Stimulated activated CD8-positive, alpha-beta memory T cell treated with anti-CD3 and anti-CD28 coated beads, Interleukin-4, amount 100 ng/mL, for 48 hours (primary cell): ENCODE results near the gene CAMTA2.
"Not testable (repeated sequence)": the region's sequence is repeated elsewhere in the genome, so short reads cannot be mapped to it uniquely, and the experiment has no call there.

Experiments
- DNase-seq: peaks from one replicate; pipeline ENCODE4 v3.0.0-alpha.2; 2020

The CAMTA2 gene, protein sequence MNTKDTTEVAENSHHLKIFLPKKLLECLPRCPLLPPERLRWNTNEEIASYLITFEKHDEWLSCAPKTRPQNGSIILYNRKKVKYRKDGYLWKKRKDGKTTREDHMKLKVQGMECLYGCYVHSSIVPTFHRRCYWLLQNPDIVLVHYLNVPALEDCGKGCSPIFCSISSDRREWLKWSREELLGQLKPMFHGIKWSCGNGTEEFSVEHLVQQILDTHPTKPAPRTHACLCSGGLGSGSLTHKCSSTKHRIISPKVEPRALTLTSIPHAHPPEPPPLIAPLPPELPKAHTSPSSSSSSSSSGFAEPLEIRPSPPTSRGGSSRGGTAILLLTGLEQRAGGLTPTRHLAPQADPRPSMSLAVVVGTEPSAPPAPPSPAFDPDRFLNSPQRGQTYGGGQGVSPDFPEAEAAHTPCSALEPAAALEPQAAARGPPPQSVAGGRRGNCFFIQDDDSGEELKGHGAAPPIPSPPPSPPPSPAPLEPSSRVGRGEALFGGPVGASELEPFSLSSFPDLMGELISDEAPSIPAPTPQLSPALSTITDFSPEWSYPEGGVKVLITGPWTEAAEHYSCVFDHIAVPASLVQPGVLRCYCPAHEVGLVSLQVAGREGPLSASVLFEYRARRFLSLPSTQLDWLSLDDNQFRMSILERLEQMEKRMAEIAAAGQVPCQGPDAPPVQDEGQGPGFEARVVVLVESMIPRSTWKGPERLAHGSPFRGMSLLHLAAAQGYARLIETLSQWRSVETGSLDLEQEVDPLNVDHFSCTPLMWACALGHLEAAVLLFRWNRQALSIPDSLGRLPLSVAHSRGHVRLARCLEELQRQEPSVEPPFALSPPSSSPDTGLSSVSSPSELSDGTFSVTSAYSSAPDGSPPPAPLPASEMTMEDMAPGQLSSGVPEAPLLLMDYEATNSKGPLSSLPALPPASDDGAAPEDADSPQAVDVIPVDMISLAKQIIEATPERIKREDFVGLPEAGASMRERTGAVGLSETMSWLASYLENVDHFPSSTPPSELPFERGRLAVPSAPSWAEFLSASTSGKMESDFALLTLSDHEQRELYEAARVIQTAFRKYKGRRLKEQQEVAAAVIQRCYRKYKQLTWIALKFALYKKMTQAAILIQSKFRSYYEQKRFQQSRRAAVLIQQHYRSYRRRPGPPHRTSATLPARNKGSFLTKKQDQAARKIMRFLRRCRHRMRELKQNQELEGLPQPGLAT

DNA sequence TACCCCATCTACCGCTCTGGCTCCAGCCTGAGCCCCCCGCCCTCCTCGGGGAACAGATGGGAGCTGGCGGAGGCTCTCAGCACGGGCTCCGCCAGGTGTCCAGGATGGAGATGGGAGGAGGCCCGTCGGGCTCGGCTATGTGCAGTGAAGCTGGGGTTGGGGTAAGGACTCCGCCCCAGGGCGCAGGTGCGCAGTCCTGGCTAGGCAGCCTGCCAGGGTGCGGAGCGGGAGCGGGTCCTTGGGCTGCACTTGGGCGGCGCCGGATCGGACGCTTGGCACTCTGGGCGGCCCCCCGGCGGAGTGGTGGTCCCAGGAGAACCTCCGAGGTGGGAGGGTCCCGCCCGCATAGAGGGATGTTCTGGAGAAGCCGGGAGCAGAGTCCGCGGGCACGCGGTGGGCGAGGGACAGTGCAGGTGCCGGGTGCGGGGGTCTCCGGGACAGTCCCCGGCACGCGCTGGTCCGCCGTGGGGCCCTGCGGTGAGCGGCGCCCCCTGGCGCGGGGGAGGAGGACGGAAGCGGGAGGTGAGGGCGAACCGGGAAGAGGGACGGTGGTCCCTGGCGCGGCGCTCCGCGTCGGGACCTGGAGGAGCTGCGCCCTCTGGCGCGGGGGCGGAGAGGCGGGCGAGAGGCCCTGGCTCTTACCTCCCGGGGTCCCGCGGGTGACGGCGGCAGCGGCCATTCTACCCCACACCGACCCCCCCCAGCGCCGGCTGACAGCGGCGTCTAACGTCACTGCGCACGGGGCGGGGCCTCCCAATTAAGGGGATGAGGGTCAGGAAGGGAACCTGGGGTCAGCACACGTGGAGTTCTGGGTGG is at the start of gene CAMTA2:
Gene CAMTA2, minus strand, starts transcription at position 725 of the 816 bp plus-strand sequence. CDS start 1,453 bp downstream, outside the sequence.
- DNase-seq: peak; percentile 96

DNA sequence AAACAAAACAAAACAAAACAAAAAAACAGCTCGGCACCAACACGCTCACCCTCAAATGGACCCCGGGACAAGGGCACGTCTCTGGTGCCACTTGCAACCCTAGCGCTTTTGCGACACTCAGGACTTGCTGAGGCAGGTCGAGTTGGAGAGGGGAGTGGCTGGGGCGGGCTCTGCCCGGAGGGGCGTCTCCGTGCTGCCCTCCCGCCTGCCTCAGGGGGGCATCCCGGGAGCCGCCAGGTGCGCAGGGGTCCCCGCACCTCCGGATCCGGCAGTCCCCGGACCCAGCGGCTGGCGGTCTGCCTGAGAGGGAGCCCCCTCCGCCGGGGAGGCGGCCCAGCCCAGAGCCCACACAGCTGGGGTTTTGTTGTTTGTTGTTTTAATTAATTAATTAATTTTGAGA is 47.8 kb upstream of the CAMTA2 start, which contains the start of gene SLC52A1:
Gene SLC52A1, minus strand, starts transcription at position 112 of the 400 bp plus-strand sequence. CDS start 820 bp downstream, outside the sequence.
- no peak for DNase-seq

DNA sequence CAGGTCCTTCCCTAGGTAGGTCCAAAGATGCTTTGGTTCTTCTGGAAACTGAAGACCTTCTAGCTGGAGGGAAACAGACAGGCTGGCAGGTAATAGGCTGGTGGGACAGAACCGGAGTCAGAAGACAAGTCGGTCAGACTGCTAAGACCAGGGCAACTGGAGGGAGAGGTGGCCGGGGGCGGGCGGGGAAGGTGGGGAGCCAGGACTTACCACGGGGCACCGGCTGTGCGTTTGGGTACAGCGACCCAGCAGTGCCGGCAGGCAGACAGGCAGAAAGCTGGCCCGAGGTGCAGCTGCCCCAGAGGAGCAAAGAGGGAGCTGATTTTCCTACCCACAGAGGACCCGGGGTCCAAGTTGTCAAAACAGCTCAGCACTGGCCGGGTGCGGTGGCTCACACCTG is 47.2 kb upstream of the CAMTA2 start:
- DNase-seq: no peak

DNA sequence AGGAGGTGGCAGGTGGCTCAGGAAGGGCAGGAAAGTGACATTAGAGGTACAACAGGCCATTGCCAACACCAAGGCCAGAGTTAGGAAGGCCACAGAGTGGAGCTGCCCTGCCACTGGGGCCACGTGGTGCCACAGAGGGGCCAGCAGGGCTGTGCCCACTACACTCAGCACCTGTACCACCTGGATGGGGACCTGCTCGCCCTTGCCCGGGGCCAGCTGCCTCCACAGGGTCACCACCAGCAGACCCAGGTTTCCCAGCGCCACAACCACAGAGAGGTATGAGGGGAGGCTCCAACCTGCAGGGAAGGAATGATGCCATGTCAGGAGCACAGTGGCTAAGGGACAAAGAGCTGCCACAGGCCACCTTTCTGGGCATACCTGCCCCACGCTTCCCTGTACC is 46.6 kb upstream of the CAMTA2 start:
- no peak for DNase-seq

DNA sequence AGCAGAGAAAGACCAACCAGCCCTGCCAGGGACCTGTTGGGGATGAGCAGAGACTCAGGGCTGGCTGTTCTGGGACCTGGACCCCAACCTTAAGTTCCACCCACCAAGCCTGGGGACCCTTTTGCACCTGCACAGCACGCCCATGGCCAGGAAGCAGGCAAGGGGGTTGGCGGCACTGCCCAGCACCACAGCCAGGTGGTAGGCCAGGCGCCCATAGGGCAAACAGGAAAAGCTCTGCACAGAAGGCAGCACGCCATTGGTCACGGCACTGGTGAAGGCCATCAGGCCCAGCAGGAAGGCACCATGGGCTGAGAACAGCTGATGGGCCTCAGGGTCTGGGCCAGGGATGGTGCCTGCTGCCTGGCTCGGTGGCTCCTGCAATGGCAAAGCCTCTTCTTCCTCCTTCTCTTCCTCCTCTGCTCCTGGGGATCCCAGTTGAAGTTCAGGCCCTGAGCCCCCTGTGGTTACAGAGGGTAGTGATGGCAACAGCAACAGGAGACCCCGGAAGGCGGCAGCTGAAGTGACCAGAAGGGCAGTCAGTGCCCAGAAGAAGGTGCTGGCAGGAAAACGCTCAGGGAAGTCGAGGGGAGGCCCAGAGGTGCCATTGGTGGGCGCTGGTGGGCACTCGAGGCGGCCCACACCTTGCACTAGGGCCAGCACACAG is 46.0 kb upstream of the CAMTA2 start:
- DNase-seq: no peak

DNA sequence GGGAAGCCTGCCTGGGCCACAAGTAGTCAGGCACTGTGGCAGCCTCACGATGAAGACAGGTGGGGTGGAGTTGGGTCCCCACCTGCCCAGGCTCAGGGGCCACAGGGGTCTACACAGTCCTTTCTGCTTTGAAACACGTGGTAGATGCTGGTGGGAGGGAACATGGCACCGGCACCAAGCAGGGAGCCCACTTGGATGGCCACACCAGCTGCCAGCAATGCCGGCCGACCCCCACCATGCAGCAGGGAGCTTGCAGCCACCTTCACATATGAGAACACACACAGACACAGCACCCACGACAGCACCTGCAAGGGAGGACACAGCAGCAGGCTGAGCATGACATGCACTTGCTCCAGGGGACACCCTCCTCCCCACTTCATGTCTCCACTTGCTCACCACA is 45.4 kb upstream of the CAMTA2 start:
- DNase-seq: no peak

DNA sequence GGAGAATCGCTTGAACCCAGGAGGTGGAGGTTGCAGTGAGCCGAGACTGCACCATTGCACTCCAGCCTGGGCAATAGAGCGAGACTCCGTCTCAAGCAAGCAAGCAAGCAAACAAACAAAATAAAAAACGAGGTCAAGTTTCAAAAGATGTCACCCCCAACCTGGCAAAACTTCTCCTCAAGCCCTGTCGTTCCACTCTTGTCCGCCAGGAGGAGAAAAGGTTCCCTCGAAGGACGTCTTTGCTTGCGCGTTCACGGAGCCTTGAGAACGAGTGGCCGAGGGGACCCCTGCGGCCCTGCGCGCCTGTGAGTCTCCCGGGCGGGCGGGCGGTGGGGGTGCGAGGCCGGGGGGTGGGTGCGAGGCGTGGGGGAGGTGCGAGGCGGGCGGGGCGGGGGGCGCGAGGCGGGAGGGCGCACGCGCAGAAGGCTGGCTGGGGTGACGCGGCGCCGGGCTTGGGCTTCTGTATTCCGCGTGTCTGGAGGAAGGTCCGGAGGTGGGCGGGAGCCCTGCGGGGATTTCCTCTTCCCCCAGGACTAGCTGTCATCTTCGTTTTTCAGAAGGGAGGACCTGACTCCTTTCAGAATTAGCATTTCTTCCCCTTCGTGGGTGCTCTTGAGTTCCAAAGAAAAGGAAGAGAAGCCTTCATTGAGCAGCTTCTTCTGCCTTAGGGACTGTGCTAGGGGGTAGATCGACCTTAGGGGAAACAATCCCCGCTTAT is 44.0 kb upstream of the CAMTA2 start:
- DNase-seq: peak; percentile 91

DNA sequence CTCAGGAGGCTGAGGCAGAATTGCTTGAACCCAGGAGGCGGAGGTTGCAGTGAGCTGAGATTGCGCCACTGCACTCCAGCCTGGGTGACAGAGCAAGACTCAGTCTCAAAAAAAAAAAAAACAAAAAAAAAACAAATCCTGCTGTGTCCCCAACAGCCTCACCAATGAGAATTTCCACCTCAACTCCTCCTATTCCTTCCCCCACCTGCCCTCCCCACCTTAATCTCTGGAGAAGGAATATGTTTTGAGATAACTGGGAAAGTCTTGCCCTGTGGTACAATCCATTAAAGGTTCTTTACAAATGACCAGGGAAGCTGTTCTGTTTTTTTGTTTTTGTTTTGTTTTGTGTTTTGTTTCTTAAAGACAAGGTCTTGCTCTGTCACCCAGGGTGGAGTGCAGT is 42.7 kb upstream of the CAMTA2 start:
- DNase-seq: not testable (repeated sequence)

DNA sequence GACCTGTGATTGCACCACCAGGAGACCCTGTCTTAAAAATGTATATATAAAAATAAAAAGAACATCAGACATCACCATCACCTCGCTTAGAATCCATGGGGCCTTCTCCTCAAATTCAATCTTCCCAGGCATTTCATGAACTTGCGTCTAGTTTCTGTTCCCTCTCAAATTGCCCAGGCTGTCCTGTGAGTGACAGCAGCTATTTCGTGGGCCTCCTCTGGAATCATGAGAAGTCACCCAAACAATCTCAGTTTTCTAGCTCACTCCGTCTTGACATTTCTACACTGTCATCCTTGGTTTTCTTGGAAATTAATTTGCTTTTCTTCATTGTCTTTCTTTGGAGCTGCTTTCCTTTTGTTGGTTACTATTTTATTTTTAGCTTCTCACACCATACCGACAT is 40.4 kb upstream of the CAMTA2 start:
- DNase-seq: no peak

DNA sequence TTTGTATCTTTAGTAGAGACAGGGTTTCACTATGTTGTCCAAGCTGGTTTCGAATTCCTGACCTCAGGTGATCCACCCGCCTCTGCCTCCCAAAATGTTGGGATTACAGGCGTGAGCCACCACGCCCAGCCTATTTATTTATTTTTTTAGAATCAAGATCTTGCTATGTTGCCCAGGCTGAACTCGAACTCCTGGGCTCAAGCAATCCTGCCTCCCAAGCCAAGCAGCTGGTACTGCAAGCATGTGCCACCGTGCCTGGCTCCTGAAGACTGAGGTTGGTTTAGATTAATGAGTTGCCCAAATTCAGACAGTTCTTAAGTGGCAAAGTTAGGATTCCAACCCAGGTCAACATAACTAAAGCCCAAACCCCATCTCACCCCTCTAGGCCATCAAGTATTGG is 39.8 kb upstream of the CAMTA2 start:
- no peak for DNase-seq

DNA sequence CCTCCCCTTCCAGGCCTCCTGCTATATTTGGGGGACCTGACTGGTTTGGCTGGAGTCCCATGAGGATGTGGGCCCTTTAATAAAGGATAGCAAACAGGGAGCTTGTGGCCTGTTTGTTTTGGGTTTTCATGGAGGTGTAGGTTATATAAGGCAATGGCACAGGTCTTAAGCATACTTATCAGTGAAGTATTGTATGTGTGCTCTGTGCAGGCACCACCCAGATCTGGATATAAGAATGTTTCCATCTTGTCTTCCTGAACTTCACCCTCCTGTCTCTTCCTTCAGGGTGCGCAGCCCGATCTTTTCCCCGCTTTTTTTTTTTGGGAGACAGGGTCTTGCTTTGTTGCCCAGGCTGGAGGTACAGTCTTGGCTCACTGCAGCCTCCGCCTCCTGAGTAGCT is 37.1 kb upstream of the CAMTA2 start:
- no peak for DNase-seq

DNA sequence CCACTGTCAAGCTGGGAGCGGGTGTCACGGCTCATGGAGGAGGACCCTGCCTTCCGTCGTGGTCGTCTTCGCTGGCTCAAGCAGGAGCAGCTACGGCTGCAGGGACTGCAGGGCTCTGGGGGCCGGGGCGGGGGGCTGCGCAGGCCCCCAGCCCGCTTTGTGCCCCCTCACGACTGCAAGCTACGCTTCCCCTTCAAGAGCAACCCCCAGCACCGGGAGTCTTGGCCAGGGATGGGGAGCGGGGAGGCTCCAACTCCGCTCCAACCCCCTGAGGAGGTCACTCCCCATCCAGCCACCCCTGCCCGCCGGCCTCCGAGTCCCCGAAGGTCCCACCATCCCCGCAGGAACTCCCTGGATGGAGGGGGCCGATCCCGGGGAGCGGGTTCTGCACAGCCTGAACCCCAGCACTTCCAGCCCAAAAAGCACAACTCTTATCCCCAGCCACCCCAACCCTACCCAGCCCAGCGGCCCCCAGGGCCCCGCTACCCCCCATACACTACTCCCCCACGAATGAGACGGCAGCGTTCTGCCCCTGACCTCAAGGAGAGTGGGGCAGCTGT is 36.2 kb upstream of the CAMTA2 start:
- no peak for DNase-seq

DNA sequence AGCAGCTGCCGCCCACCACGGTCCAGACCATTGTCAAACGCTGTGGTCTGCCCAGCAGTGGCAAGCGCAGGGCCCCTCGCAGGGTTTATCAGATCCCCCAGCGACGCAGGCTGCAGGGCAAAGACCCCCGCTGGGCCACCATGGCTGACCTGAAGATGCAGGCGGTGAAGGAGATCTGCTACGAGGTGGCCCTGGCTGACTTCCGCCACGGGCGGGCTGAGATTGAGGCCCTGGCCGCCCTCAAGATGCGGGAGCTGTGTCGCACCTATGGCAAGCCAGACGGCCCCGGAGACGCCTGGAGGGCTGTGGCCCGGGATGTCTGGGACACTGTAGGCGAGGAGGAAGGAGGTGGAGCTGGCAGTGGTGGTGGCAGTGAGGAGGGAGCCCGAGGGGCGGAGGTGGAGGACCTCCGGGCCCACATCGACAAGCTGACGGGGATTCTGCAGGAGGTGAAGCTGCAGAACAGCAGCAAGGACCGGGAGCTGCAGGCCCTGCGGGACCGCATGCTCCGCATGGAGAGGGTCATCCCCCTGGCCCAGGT is 34.8 kb upstream of the CAMTA2 start:
- no peak for DNase-seq

DNA sequence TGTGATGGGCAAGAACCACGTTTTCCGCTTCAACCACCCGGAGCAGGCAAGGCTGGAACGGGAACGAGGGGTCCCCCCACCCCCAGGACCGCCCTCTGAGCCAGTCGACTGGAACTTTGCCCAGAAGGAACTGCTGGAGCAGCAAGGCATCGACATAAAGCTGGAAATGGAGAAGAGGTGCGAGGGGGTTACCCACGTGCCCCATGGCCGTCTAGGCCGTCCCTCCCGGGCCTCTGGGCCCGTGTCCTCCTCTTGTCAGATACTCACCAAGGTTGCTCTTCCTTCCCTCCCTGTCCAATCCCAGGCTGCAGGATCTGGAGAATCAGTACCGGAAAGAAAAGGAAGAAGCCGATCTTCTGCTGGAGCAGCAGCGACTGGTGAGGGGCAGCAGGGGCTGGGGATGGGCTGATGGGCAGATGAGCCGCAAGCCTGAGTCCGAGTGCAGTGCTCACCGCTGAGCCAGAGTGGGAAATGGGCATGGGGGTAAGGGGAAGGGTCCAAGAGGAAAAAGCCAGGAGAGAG is 33.1 kb upstream of the CAMTA2 start:
- no peak for DNase-seq

DNA sequence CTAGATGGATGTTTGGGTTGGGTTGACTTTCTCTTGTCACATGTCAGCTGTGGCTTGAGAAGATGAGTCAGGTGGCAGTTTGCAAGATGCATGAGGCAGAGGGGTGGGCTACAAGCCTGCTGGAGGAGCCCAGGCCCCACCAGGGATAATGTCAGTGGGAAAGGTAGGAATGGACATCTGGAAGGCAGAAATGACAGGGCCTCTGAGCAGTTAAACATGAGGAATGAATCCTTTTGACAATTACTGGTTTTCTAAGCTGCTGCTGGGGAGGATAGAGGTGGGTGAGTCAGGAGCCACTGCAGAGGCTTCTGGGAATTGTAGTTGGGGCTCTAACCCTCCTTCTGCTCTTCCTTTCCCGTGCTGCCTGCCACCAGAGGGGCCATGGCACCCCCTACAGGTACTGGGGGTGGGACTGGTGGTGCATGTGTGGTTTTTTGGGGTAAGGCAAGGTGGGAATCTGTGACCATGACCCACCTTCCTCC is 32.0 kb upstream of the CAMTA2 start:
- DNase-seq: peak; percentile 65

DNA sequence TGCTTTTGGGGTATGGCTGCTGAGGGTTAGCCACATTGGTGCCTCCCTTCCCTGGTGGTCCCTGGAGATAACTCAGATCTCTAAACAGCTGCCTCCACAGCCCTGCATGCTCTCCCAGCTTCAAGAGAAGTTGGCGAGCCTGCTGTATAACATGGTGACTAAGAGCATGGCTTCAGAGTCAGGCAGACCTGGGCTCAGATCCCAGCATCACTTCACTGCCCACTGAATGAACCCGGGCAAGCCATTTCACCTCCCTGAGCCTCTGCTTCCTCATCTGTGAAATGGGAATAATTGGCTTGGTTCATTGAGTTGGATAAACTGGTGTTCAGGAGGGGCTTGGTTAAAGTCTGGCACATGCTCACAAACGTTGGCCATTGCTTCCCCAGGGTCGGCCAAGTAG is 26.9 kb upstream of the CAMTA2 start:
- no peak for DNase-seq

DNA sequence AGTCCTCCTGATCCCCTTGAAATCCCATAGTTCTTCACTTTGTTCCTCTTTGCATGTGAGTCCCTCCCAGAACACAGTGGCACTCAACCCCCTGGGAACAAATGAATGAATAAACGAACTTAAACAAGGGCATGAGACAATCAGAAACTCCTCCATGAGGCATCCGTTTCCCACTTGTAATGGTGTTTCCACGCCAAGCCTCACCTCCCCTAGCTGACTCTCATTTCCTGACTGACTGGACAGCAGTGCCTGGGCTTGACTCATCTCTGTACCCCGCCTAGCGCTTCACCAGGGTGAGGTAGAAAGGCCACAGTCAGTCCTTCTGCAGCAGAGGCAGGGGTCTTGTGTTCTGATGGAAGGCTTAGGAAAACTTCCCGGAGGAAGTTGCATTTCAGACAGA is 24.5 kb upstream of the CAMTA2 start:
- peak; percentile 49 for DNase-seq

DNA sequence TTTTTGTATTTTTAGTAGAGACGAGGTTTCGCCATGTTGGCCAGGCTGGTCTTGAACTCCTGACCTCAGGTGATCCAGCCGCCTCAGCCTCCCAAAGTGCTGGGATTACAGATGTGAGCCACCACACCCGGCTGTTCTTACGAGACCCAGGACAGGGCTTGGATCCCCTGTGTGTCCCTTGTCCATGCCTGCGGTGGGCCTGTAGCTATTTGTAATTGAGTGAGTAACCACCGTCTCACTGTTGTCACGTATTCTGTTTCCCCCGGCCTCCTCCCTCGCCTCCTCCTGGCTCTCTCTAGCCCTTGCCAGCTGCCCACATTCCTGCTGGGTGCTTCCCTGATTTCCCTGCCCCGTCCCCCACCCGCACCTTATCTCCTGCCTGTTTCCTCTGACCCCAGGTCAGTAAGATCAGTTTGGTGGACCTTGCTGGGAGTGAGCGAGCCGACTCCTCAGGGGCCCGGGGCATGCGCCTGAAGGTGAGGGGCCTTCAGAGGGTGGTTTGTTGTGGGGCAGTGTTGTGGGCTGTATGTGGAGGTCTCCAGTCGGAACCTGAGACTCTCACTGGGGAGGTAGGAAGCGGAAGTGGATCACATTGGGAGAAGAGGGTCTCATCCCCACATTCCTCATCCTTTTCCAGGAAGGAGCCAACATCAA is 15.9 kb upstream of the CAMTA2 start:
- DNase-seq: no peak

DNA sequence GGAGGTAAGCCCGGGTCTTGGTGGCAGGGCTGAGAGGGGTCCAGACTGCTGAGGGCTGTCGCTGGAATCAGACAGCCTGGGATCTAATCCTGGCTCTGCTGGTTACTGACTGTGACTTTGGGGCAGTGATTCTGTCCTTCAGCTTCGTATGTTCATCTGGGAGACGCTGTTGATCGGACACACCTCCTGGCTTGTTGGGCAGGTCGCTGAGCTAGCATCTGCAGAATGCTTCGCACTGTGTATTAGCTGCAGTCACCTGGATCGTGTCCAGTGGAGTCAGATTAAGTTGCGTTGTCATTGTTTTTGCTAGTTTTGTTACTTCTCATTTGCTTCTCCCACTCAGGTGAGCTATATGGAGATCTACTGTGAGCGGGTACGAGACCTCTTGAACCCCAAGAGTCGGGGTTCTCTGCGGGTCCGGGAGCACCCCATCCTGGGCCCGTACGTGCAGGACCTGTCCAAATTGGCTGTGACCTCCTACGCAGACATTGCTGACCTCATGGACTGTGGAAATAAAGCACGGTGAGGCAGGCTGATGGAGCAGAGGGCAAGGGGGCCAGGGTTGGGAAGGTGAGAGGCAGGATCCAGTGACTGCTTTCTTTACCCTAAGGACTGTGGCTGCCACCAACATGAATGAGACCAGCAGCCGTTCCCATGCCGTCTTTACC is 14.8 kb upstream of the CAMTA2 start:
- DNase-seq: no peak
